GM21367 (cell line): ENCODE data around the gene MAPKAPK2.

Source experiments
- ATAC-seq: cut with Tn5 transposase; IDR thresholded peaks from one replicate; pipeline ENCODE4 v1.9.1; 2021; ENCODE audit not compliant: unreplicated experiment

The MAPKAPK2 gene

DNA sequence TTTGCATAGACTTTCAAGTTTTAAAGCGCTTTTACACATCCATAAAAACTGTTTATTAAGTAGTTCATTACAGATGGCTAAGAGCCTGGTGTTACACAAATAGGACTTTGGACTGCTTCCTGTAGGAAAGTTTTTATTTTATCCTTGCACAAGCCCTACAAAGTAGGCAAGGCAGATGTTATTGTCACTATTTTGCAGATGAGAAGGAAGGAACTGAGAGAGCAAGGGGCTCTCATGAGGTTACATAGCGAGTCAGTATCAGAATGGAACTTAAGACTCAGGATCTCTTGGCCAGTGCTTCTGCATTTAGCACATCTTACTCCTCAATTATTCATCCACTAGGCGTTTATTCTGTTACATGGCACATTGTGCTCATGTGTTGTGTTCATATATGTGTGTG is 2.6 kb upstream of the MAPKAPK2 start:
- no peak for ATAC-seq

DNA sequence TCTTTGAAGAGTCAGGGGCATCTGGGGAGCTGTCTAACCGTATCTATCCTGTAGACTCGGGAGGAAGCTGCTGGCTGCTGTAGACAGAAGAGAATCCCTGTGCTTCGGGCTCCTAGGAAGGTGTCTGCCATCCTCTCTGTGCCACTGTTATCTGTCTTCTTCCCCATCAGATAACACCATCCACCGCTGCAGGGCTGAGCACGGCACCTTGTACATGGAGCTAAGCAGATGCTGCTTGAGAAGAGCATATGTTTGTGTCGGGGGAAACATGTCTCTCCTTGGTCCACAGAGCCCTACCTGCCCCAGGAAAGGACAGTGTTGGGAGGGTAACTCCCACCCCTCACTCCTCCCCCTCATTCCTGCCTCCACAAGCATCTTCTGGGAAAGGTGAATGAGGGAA is 1.4 kb upstream of the MAPKAPK2 start:
- ATAC-seq, result no peak

DNA sequence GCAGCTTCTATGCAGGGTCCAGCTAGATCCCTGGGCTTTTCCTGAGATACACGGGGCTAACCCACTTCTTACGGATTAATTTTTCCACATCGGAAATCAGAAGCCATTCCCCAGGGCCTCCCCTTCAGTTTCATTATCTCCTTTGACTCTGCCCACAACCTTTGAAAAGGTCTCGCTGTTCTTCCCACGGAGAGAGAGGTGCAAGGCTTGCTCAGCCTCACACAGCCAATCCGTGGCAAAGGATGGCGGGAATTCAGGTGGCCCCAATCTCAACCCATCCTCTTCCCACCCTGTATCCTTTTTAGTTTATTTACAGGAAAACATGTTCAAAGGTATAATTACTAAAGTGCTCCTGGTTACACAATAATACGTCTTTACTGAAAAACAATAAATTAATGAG is 702 bp upstream of the MAPKAPK2 start:
- no peak for ATAC-seq

DNA sequence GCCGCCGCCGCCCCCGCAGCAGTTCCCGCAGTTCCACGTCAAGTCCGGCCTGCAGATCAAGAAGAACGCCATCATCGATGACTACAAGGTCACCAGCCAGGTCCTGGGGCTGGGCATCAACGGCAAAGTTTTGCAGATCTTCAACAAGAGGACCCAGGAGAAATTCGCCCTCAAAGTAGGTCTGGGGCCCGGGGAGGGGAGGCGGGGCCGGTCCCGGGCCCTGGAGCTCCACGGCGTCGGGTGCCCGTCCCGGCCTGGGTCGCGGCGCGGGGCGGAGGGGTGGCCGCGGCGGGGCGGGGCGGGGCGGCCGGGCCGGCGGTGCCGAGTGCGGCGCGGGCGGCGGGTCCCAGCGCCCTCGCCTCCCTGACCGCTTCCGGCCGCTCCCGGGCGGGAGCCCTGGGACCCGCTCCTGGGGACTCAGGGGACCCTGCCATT is 646 bp downstream of the MAPKAPK2 start:
- no peak for ATAC-seq

DNA sequence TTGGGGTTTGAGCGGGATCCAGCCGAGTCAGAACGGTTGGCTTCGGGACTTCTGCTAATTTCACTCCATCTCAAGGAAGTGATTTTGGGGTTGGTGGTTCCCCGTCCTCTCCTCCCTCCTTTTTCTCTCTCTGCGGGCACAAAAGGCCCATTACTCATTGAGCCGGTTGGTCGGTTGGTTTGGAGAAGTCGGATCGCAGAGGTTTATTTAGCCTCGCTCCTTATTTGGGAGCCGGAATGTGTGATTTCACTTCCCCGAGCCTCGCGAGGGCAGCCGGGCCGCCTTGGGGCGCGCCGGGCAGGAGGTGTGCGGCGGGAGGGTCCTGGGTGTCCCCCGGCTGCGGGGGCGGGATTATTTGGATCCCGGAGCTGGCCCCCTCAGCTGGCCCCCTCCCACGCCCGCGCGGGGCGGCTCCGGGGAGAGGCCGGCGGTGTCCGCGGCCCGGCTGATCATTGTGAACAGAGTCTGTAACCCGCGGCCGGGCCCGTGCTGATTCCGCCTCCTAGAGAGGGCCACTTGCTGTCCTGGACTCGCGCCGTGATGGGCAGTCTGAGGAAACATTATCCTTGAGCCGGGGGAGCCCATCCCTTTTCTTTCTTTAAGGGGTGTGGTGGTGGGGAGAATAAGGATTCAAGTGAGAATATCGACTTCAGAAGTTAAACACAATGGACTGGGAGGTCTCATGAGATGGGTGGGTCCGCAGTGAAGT is 1.2 kb downstream of the MAPKAPK2 start:
- ATAC-seq, result no peak

DNA sequence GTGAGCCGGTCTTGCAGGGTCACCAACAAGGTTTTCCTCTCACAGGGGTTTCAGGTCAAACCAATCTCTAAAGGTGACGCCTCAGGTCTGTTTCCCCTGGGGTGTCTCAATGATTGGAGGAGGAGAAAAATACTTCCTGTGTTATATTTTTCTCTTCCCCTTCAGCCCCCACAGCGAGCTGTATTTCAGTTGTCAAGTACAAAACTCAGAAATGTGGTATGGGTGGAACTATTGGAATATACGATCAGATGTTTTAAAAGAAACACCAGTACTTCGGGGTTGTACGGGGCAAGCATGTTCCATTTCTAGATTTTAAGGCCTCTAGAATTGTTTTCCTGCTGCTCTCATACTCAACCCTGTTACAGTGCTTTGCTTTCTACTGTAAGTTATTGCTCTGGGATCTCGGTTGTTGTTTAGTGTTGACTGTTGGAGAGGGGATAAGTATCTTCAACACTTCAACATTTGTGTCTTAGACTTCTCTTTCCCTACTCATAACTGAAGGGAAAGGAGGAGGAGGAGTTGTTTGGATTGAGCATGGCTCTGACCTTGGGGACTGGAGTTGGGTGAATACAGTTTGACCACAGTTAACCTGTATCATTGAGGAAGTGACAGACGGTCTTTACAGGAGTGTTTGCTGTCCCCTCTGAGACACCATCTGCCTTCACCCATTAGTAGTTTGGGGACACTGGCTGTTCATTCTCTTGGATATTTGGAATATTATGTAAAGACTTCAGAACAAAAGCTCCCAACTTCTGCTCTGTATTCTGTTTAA is 2.0 kb downstream of the MAPKAPK2 start:
- no peak for ATAC-seq

DNA sequence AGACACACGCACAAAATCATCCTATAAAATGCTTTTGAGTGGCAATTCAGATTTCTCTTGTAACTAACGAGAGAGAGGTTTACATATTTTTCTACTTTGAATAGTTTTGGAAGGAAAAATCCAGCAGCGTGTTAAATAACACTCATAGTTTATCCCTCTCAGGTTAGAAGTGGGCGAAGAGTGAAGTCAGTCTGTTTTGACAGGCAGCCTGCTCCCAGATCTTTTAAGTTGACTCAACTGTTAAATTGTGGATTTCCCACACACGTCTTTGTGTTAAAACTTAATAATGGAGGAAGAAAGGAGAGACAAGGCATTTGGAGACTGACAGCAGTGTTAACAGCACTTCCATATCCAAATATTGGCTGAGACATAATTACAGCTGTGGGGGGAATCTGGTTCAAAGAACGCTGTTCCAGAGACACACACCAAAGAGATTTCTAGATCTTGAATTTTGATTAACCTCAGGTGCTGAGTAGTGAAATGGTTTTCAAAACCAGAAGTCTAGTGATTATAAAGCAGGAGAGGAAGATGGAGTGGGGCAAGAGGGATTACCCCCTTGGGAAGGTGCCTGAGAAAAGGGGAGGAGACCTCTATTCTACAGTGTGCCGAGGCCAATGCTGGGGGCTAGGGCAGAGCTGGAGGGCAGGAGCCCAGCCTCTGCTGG is 2.7 kb downstream of the MAPKAPK2 start:
- no peak for ATAC-seq

DNA sequence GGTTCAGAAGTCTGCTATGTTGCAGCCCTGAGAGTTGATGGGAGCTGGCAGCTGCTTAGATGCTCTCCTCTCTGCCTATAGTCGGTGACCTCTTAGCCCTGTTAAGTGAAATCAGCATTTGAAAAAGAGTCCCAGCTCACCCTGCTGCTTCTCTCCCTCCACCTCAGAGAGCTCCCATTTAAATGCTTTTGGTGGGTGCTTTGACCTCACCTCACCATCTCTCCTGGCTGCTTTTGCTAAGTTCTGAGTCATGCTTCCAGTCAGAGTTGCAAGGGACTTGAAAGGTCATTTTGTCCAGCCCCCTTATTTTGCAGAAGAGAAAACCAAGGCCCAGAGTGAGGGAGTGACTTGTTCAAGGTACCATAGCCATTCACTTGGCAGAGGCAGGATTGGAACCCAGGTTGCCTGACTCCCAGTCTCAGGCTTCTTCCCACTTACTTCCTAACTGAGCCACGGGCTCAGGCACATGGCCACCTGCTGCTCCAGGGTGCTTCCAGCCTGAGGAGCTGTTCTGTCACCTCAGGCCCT is 3.3 kb downstream of the MAPKAPK2 start:
- ATAC-seq, result no peak

DNA sequence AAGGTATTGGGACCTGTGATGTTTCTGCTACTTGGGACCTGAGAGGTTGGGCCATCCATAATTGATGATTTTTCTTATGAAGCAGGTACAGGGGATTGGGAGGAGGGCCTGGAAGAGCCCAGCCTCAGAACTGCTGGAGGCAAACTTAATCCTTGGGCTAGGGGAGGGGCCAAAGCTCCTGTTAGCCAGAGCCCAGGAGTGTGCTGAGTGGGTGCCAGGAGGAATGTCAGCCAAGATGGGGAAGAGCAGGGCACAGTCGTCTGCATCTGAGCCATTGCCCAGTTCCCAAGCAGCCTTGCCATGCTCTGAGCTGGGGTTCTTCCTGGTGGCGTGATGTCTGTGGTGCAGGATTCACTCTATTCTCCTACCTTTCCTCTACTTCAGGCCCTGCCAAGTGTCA is 5.8 kb downstream of the MAPKAPK2 start:
- no peak for ATAC-seq

DNA sequence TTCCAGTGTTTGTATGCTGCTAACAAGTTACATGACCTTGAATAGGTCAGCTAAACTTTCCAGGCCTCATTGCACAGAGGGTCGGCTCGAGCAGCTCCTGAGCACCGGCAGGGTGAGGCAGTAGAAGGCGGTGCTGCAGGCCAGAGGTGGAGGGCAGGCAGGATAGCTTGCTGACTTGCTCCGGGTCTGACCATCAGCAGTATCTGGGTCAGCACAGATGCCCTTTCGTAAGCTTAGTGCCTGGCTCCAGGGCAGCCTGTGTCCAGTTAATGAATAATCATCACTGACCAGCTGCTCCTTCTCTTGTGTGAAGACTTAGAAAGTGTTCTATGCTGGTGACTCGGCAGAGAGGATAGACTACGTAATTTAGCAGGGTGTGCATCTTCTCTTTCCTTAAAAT is 6.9 kb downstream of the MAPKAPK2 start:
- ATAC-seq, result no peak

DNA sequence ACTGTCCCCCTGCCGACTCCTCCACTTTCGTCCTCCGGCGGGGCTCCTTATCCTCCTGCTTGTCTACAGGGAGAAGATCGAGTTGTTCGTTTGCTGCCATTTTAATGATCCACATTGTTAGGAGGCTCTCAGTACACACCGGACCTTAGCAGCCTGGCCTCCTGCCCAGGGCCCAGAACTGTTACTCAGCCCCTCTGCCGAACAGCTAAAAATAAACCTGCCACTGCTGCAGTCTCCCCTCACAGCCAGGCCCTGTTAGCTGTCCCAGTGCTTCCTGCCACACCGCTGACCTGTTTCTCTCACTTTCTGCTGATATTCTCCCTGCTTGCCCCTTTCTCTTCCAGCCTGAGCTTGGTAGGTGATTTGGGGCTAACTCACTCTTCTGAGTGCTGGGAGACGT is 8.3 kb downstream of the MAPKAPK2 start:
- no peak for ATAC-seq

DNA sequence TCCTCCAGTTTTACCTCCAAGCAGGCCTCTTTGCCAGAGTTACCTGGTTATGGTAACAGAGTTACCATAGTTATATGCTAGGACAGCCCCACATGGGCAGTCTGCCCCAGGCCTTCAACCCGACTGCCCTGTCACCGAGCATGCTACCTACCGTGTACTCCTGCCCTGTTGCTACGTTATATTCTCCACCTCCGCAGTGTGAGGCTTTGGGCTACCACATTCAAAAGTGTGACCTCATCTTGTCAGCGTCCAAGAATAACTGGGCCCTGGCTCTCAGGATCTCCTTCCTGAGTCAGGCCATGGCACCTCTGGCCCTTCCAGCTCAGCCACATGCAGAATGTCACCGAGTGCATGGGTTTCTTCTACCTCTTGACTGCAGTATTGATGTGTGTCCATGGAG is 8.9 kb downstream of the MAPKAPK2 start:
- no peak for ATAC-seq

DNA sequence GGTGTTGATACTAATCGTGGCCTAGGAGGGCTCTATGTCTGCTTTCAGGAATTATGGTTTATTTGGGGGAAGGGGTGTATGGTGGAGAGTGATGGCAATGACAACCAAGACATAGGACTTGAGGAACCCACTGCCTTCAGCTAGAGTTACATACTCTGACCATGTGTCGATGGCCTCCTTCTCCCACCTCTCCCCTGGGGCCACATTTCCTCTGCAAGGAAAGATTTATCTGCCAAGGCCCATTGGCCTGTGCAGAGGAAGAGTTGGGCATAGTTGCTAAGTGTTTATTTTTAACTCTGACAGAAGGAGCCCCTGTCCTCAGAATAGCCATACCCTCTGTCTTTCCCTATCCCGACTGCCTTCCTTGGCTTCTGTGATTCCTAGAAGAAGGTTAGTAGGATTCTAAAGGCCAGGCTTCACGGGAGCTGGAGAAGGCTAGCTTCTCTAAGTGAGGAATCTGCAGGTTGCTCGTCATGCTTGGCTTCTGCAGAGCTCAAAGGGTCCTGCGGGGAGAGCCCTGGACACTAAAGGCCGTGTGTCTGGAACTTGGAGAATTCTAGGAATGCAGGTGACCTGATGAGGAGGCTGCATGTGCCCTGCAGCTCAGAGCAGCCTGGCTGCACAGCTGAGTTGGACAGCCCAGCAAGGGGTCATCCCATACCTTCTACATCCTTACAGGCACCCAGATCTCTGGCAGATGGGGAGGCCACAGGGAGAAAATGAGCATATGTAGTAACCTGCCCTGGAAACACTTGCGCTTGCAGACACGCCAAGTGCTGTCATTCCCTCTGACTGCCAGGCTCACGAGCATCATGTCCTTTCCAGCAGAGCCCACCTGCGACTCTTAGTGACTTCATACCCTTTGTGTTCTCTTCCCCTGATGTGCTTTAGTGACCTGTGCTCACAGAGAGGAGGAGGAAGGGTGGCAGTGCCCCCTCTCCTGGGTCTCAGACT is 9.7 kb downstream of the MAPKAPK2 start:
- ATAC-seq, result no peak

DNA sequence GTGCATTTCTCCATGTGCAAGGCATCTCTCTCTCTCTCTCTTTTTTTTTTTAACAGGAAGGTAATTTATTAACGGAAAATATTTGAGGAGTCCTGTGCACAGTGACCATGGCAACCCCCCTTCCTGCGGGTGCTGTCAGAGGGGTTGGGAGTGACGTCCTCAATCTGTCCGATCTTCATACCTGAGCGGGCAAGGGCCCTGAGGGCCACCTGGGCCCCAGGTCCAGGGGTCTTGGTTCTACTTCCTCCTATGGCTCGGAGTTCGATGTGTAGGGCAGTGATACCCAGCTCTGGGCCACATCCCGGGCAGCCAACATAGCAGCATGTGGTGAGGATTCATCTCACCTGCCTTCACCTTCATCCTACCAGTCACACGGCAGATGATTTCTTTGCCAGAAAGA is 11.0 kb downstream of the MAPKAPK2 start:
- ATAC-seq, result no peak

DNA sequence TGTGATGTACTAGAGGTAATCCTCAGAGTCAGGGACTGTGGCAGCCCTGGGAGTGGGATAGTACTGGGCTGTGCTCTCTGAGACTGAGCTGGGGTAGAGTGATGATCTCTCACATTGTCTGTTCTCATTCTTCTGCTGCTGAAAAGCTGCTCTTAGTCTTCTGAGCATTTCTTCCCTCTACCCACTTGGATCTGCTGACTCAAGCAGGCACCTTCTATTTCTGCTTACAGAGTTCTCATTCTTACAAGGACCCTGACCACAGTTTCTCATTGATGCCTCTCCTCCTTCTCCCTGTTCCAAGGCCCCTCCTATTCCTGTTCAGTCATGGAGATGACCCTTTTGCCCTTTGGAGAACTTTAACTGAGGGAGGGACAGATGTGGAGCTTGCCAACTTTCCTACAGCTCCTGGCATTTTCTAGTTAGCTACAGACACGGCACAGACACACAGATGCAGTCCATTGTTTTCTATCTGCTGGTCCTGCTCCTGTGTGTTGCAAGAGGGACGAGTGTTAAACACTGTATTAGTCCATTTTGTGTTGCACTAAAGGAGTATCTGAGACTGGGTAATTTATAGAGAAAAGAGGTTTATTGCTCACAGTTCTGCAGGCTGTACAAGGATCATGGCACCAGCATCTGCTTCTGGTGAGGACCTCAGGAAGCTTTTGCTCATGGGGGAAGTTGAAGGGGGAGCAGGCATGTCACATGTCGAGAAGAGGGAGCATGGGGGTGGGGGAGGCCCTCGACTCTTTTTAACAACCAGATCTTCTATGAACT is 12.3 kb downstream of the MAPKAPK2 start:
- ATAC-seq, result no peak

DNA sequence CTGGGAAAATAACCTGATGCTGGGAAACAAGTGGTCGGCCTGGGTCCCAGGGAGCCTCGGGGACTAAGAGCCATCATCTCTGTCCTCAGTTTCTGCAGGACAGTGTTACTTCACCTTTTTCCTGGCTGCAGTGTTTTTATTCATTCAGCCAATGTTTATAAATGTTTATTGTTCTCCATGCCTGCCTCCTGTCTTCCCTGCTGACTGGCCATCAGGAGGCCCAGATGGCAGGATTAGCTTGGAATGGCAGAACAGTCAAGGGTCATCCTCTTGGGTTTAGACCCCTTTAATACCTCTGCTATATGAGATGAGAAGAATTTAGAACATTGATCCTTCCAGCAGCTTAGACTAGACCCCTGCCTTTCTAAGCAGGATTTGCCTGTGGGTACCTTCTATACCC is 13.3 kb downstream of the MAPKAPK2 start:
- ATAC-seq, result no peak

DNA sequence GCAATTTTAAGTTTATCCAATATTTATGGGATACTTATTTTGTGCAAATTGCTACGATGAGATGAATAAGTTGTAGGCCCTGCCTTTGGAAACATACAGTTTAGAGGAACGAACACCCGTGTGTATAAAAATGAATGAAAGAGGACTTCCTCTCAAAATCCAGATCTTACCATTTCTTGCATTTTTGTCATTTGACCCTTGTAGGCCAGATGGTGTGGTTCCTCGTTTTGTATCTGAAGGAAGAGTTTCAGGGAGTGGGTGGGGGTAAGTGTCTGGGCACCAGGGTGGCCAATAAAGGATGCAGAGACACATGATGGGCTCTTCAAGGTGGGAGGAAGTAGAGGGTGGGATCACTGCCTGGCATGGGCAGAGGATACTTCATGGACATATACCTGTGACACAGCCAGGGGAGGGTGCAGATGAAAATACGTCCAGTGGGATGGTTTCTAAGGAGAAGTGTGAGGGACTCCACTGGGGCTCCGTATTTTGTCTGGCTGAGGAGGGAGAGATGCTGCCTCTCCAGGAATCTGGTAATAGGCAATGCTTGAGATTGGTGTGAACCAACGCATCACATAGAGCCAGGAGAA is 14.4 kb downstream of the MAPKAPK2 start:
- no peak for ATAC-seq

DNA sequence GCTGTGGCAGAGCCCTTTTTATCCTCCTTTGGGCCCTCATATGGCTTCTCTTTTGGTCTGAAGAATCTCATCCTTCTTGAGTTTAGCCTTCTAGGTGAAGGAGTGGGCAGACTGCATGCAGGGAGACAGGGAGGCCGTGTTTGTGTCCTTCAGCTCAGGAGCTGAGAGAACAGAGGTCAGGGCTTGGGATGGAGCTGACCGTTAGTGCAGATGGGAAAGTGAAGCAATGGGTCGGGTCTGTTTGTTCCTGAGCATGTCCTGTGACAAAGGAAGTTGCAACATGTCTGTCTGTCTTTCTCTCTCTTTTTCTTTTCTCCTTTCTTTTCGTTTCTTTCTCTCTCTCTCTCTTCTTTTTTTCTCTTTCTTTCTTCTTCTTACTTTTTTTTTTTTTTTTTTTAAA is 14.9 kb downstream of the MAPKAPK2 start:
- no peak for ATAC-seq

DNA sequence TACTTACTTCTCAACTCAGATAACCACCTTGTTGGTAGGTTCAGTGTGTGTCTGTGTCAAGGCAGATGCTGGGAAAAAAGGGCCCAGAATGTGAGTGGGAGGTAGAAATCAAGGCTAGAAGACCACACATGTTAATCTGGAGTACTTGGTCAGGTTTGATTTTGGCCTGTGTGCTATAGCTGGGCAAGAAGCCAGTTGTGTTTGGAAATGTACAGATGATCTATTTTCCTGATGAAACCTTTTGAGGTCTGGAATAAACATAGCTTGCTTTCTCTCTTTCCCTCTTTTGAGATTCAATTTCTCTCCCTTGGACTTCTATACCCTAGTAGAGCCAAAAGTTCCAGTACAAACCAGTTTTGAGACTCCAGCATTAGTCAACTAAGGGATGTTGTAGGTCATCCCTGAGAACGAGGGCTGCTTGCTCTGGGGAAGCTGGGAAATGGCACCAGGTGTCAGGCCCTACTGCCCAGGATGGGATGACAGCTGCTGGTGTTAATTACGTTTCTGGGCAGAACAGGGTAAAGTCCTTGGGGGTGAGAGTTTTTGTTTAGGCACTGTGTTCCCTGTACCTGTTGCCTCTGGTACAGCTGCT is 15.8 kb downstream of the MAPKAPK2 start:
- no peak for ATAC-seq
